GM18951 (cell line): ENCODE data around the gene PIGA.

ENCODE experiments used
- POLR2A ChIP-seq: IDR thresholded peaks from 4 replicates; pipeline ENCODE4 v1.6.1; 2011; ENCODE audit warnings: mild to moderate bottlenecking; ENCODE audit not compliant: insufficient read length, insufficient read depth; ENCODE audit errors: extremely low read depth
- in situ Hi-C: fragments of 300-500 bp; cut with MboI; formaldehyde crosslinking; loops from one replicate; pipeline ENCODE4 v1.12.0; 2022; ENCODE audit warnings: low sequenced_read_pairs, mixed read lengths, inconsistent platforms; ENCODE audit not compliant: unreplicated experiment

The PIGA gene

GRCh38 chrX:15335135-15336022 lies at the start of gene PIGA:
Gene PIGA, minus strand, starts transcription at chrX:15335523. Its CDS starts 3,593 bp downstream, at chrX:15331930.
- in situ Hi-C loops = no loop called here
- peak; percentile 68 for TF ChIP-seq POLR2A

- TF ChIP-seq POLR2A = no peak
- in situ Hi-C loops = no loop called here
Observed at GRCh38 chrX:15384304-15384703, 49.0 kb upstream of the PIGA start, which contains the start of gene VEGFD. Gene VEGFD, minus strand, starts transcription at chrX:15384413. Its CDS starts 467 bp downstream, at chrX:15383946.

GRCh38 chrX:15382813-15383212 lies 47.5 kb upstream of the PIGA start:
- no peak for TF ChIP-seq POLR2A
- in situ Hi-C loops = no loop called here

GRCh38 chrX:15376956-15377355 lies 41.6 kb upstream of the PIGA start:
- in situ Hi-C loops = no loop called here
- no peak for TF ChIP-seq POLR2A

- no peak for TF ChIP-seq POLR2A
- in situ Hi-C loops = no loop called here
Observed at GRCh38 chrX:15373976-15374375, 38.7 kb upstream of the PIGA start.

GRCh38 chrX:15366506-15367352 lies 31.4 kb upstream of the PIGA start:
- no peak for TF ChIP-seq POLR2A
- in situ Hi-C loops = no loop called here

GRCh38 chrX:15359701-15360100 lies 24.4 kb upstream of the PIGA start:
- no peak for TF ChIP-seq POLR2A
- in situ Hi-C loops = no loop called here

- in situ Hi-C loops = no loop called here
- TF ChIP-seq POLR2A = no peak
Observed at GRCh38 chrX:15358533-15358932, 23.2 kb upstream of the PIGA start.

GRCh38 chrX:15356444-15356843 lies 21.1 kb upstream of the PIGA start:
- TF ChIP-seq POLR2A = no peak
- in situ Hi-C loops = no loop called here

- TF ChIP-seq POLR2A = no peak
- in situ Hi-C loops = no loop called here
Observed at GRCh38 chrX:15350329-15350996, 15.1 kb upstream of the PIGA start.

- no peak for TF ChIP-seq POLR2A
- in situ Hi-C loops = loop anchor here (10.0 kb wide), 1 partner anchor 116 kb away; no protein-coding TSS in a partner anchor
Observed at GRCh38 chrX:15349046-15349445, 13.7 kb upstream of the PIGA start.

- TF ChIP-seq POLR2A = no peak
- in situ Hi-C loops = loop anchor here (10.0 kb wide), 1 partner anchor 119 kb away; no protein-coding TSS in a partner anchor
Observed at GRCh38 chrX:15345976-15346375, 10.7 kb upstream of the PIGA start.

GRCh38 chrX:15344106-15344505 lies 8.8 kb upstream of the PIGA start:
- no peak for TF ChIP-seq POLR2A
- in situ Hi-C loops = loop anchor here (10.0 kb wide), 1 partner anchor 121 kb away; no protein-coding TSS in a partner anchor
